Femur (tissue), 1 donor: ENCODE measurements around the gene PDS5B.

Experiments used
- DNase-seq: peaks from one replicate; pipeline ENCODE4 v3.0.0-alpha.2; 2017

The PDS5B gene

GRCh38 chr13:32589471-32589870, 3.2 kb downstream of the PDS5B start:
- DNase-seq, result no peak

DNA sequence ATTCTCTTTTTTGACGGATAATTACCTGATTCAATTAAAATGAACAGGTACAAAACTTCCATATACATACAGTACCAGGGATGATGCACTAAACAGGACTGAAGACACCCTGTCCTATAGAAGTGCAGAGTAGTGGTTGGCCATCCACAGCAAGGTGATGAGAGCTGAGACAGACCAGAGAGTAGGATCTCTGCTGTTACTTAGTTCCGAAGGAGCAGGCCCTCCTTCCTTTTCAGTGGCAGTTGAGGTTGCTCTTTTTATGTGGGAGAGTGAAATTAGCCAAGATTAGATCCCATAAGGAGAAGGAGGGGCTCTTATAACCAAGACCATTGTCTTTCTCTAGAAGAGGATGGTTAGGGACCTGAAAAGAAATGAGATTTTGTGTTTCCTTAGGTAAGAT, 4.0 kb downstream of the PDS5B start:
- no peak for DNase-seq

GRCh38 chr13:32592082-32592481, 5.8 kb downstream of the PDS5B start:
- DNase-seq, result no peak

DNA sequence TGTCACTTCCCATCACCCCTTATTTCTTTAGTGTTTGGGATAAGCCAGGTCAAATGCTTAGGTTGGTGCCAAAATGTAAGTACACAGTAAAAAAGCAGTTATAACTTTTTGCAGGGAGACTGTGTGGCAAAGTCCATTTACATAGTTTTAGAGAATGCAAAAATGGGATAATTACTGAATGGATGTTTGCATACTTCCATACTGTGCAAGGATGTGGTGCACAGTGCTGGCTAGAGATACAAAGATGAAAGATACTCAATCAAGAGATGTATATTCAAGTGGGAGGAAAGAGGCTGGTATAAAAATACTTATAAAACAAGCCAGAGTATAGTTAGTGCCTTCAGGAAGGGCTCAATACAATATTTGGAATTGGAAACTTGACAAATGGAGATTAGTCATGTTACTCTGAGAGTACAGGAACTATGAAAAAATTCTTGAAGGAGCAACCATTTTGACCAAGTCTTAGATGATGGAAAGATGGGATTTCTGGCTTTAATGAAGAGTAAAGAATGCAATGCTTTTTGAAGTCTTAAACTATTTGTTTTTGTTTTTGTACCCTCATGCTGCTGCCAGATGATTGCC, 8.0 kb downstream of the PDS5B start:
- no peak for DNase-seq

- DNase-seq, result no peak
Observed at GRCh38 chr13:32595306-32595705, 9.1 kb downstream of the PDS5B start.

DNA sequence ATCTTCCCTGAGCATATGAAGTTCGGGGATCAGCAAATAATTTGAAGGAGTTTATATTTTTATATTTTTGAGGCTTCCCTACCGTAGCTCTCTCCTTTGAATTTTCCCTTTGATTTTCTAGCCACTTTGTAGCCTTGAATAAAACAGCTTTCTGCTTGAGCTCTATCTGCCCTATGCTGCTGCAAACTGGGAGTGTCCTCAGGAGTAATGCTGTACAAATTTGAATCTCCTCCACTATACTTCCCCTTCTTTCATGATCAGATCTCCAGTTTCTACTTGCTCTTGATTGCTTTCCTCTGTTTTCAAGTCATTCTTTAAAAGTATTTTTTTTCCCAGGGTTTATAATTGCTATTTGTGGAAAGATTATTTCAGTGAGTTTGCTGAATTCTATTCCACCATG, 14.6 kb downstream of the PDS5B start:
- no peak for DNase-seq

DNA sequence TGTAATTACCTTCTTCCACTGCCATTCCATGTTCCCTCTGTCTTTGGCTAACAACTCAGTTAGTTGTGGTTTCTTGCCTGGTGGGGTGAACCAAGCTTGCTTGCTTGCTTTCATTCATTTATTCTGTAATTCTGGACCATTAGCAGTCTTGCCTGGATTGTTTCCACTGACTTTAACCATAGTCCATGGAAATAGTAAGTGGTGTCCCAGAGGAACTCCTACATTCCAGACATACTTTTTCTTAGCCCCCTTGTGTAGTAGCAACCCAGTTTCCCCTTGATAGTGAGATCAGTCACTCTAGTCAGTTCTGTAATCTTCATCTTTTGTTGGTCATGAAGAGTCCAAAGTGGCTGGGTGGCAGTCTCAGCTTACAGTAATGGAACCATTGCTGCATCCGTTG, 23.2 kb downstream of the PDS5B start:
- DNase-seq, result no peak

- DNase-seq, result no peak
Observed at GRCh38 chr13:32610538-32610937, 24.3 kb downstream of the PDS5B start.

- no peak for DNase-seq
Observed at GRCh38 chr13:32610977-32611376, 24.7 kb downstream of the PDS5B start.

DNA sequence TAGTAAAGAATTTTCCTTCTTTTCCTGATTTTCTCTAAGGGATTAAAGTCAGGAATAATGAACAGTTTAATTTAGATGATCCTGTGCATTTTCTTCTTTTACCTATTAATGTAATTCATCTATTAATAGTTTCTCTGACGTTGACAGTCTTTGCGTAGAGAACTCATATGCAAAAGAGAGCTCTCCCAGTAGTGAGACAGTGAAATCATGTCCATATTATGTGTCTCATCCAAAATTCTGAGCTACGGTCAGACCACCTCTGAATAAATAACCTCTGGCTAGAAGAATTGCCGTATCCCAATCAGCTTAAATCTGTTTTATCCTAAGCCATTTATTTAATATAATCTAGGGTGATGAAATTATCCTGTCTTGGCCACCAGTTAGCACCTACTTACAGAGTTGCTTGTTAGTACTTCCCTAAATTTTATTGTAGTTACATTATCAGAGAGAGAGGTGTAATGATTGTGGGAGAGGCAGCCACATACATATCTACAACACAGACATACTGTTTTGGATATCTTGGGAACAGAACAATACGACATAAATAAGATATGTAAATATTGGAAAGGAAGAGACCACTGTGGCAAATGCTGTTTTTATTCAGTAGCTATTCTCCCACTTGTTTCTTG, 30.7 kb downstream of the PDS5B start:
- no peak for DNase-seq

GRCh38 chr13:32622827-32623226, 36.6 kb downstream of the PDS5B start:
- DNase-seq, result no peak

GRCh38 chr13:32624441-32624840, 38.2 kb downstream of the PDS5B start:
- no peak for DNase-seq

DNA sequence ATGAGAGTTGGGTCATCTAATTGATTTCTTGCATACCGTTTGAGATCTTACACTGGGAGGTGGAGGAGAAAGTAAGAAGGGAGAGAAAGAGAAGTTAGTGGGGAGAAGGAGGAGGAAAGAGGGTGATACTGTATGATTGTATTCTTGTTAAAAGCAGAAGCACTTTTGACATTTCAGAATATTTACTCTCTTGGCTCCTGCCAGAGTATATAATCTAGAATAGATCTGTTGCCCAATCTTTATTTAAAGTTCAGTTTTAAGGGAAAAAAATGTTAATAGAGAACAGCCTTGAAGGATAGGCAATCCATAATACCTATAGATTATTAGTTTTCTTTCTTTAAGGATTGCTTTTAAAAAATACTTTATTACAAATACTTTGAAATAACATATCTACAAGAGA, 41.5 kb downstream of the PDS5B start:
- no peak for DNase-seq

DNA sequence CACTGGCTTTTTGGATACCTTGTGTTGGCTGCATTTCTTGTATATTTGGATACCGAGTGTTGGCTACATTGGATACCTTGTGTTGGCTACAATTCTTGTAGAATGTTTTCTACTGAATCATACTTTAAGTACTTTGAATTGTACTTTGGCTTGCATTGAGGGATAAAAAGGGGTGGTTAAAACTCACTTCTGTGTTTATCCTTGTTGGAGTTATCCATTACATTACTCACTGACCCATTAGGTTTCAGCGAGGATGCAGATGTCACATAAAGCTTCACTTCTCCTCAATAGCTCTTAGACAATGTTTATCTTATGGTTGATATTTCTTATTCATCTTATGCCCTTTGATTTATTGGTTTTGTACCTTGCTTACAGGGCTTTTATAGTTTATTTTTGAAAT, 43.1 kb downstream of the PDS5B start:
- no peak for DNase-seq

GRCh38 chr13:32629866-32630265, 43.6 kb downstream of the PDS5B start:
- DNase-seq, result no peak

DNA sequence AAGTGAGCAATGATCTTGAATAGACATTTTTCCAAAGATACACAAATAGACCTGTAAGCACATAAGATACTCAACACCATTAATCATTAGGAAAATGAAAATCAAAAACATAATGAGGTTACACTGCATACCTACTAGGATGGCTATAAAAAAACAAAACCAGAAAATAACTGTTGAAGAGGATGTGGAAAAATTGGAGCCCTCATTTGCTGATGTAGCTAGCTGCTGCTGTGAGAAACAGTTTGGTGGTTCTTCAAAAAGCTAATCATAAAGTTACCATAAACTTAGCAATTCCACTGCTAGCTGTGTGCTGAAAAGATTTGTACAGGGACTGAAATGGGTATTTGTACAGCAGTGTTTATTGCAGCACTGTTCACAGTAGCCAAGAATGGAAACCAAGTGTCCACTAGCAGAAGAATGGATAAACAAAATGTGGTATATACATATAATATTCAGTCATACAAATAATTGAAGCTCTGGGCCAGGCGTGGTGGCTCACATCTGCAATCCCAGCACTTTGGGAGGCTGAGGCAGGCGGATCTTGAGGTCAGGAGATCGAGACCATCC, 46.2 kb downstream of the PDS5B start:
- no peak for DNase-seq

GRCh38 chr13:32636711-32637110, 50.5 kb downstream of the PDS5B start:
- DNase-seq, result no peak

- DNase-seq, result no peak
Observed at GRCh38 chr13:32638739-32639138, 52.5 kb downstream of the PDS5B start.

GRCh38 chr13:32639502-32640105, 53.4 kb downstream of the PDS5B start:
- DNase-seq, result peak; percentile 45

DNA sequence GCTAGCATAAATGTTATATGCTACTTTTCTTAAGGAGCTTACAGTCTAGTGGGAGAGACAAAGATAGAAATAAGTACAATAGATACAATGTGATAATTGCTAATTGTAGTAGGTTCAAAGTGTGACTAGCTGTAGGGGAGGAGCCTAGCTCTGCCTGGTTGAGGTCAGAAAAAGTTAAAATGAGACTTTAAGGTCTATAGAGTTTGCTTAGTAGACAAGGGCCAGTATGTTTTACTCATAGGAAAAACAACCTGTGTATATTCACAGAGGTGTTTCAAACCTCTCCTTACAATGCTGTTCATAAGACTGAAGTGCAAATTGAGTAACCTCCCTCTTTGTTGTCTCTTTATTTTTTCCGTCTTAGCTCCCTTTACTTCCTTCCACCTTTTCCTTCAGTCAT, 56.1 kb downstream of the PDS5B start:
- DNase-seq, result no peak

DNA sequence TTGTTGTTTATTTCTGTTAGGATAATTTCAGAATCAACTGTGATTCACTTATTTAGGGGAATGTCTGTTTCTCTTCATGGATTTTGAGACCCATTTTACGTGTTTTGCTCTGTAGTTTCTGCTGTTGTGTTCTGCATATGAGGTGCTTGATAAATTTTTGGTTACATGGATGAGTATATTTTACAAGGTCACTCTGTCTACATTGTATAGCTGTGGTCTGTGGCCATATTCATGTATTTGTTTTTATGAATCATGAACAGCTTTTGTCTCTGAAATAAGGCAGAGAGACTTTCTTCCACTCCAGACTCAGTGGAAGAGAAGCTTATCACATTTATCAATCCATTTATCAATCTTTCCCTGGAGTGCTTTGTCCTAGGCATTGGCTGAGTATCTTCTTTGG, 56.6 kb downstream of the PDS5B start:
- no peak for DNase-seq

- DNase-seq, result no peak
Observed at GRCh38 chr13:32645854-32646253, 59.6 kb downstream of the PDS5B start.

- no peak for DNase-seq
Observed at GRCh38 chr13:32647926-32648325, 61.7 kb downstream of the PDS5B start.

DNA sequence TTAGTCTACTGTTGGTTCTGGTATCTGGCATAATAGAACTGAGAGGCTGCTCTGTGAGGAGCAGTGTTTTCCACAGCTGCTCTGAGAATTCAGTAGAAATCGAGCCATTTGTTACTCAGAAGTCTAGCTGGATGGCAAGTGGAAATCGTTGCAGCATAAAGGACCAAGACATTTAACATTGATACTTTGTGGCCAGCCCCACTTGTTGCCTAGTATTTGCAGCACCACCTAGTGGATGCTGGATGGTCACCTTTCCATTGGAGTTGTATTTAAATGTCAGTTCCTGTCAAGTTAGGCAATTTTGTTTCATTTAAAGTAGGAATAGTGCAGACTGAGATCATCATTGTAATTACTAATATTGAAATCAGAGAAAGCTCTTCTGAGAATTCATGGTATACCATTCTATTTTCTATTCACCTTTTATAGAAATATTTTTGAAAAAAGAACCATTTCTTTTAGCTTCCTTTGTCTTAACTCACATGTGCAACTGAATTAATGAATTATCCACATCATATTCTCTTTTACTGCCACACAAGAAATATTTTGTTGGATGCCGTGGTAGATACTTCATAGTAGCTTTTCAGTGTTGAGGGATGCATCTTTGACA, 64.6 kb downstream of the PDS5B start:
- DNase-seq, result peak; percentile 38
